RPMI8226 (cell line): ENCODE measurements around the gene PCDHB11.
"Not testable (repeated sequence)": the region's sequence is repeated elsewhere in the genome, so short reads cannot be mapped to it uniquely, and the experiment has no call there.

ENCODE experiments used
- DNase-seq: peaks from one replicate; pipeline ENCODE4 v3.0.0-alpha.2; 2015

The PCDHB11 gene

DNA sequence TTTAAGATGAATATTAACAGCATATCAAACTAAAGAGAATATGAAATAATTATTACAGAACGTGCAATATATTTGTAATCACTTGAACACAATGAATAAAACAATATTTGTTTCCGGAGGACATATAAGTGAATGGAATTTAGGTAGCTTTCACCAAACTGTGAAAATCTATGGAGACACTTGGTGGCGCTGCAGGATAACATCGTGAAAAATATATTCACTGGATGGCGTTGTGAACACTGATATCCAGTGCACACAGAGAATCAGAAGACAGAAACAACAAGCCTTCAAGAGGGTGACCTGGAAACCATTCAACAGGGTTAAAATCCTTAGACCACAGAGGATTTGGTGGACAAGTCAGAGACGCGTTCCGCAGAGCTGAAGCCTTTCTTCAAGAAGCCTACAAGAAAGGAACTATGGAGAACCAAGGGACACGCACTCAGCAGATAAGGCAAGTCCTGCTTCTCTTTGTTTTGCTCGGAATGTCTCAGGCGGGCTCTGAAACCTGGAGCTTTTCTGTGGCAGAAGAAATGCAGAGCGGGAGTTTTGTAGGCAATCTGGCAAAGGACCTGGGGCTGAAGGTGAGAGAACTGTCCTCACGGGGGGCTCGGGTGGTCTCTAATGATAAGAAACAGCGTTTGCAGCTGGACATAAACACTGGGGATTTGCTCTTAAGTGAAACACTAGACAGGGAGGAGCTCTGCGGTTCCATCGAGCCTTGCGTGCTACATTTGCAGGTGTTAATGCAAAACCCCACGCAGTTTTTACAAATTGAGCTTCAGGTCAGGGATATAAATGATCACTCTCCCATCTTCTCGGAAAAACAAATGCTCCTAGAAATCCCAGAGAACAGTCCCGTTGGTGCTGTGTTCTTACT lies at the start of gene PCDHB11:
PCDHB11 (plus strand) TSS at position 269 of the 877 bp plus-strand sequence; CDS start at position 417, 148 bp downstream.
- DNase-seq: peak; percentile 19

DNA sequence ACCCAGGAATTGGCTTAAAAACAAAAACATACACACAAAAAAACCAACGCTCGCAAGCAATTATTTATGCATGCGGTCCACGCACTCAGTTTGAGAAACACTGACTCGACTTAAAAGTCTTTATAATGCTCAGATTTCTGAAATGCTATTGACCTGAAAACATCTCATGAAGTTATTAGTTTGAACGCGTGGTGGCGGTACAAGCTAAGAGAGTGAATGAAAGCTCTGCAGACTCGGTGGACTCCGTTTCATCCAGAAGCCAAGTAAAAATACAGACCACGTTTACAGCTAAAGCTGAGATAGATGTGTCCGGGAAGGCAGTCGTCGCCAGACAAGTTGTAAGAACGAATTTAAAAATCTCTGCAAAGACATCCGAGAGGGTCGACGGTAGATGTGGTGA lies 49.6 kb upstream of the PCDHB11 start, which contains the start of gene PCDHB6:
PCDHB6 (plus strand) TSS at position 246 of the 400 bp plus-strand sequence. CDS start 201 bp downstream, outside the sequence.
- DNase-seq: peak; percentile 9

DNA sequence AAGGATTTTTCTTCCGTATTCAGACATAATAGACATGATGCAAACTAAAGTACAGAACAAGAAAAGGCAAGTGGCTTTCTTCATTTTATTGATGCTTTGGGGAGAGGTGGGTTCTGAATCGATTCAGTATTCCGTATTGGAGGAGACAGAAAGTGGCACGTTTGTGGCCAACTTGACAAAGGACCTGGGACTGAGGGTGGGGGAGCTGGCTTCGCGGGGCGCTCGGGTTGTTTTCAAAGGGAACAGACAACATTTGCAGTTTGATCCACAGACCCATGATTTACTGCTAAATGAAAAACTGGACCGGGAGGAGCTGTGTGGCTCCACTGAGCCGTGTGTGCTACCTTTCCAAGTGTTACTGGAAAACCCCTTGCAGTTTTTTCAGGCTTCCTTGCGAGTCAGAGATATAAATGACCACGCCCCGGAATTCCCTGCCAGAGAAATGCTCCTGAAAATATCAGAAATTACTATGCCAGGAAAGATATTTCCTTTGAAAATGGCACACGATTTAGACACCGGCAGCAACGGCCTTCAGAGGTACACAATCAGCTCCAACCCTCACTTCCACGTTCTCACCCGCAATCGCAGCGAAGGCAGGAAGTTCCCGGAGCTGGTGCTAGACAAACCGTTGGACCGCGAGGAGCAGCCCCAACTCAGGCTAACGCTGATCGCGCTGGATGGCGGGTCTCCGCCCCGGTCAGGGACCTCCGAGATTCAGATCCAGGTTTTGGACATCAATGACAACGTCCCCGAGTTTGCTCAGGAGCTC lies 49.0 kb upstream of the PCDHB11 start:
- no peak for DNase-seq

DNA sequence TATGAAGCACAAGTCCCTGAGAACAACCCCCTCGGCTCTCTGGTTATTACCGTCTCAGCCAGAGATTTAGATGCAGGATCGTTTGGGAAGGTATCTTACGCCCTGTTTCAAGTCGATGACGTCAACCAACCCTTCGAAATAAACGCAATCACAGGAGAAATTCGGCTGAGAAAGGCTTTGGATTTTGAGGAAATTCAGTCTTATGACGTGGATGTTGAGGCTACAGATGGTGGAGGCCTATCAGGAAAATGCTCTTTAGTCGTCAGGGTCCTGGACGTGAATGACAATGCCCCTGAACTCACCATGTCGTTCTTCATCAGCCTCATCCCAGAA lies 48.5 kb upstream of the PCDHB11 start:
- DNase-seq: no peak

DNA sequence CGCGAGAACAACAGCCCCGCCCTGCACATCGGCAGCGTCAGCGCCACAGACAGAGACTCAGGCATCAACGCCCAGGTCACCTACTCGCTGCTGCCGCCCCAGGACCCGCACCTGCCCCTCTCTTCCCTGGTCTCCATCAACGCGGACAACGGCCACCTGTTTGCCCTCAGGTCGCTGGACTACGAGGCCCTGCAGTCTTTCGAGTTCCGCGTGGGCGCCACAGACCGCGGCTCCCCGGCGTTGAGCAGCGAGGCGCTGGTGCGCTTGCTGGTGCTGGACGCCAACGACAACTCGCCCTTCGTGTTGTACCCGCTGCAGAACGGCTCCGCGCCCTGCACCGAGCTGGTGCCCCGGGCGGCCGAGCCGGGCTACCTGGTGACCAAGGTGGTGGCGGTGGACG lies 47.8 kb upstream of the PCDHB11 start:
- not testable (repeated sequence) for DNase-seq

DNA sequence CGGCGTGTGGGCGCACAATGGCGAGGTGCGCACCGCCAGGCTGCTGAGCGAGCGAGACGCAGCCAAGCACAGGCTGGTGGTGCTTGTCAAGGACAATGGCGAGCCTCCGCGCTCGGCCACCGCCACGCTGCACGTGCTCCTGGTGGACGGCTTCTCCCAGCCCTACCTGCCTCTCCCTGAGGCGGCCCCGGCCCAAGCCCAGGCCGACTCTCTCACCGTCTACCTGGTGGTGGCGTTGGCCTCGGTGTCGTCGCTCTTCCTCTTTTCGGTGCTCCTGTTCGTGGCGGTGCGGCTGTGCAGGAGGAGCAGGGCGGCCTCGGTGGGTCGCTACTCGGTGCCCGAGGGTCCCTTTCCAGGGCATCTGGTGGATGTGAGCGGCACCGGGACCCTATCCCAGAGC lies 47.3 kb upstream of the PCDHB11 start:
- not testable (repeated sequence) for DNase-seq

DNA sequence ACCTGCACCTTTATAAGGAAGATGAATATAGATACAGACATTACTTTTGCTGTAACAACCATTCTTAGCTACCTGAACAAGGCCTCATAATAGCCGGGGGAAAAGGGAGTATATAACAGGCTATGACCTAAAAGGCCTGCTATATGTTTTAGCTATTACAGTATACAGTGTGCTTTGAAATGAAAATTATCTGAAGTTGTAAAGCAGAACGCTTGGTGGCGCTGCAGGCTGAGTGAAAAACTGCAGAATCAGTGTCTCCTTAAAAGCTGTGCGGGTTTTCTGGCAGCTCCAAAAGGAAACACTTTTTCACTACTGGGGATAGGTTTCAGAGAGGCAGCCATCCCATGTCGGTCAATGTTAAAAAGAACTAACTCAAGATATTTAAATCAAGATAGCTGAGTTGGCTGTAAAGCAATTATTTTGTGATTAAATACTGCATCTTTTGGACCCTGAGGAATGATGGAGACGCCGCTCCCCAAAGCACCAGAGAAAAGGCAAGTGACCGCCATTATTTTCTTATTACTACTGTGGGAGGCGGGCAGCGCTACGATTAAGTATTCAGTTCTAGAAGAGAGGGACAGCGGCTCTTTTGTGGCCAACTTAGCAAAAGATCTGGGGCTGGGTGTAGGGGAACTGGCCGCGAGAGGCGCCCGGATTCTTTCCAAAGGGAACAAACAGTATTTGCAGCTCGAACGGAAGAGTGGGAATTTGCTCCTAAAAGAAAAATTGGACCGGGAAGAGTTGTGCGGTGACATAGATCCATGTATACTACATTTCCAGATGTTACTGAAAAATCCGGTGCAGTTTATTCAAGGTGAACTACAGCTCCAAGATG lies 43.7 kb upstream of the PCDHB11 start:
- no peak for DNase-seq

DNA sequence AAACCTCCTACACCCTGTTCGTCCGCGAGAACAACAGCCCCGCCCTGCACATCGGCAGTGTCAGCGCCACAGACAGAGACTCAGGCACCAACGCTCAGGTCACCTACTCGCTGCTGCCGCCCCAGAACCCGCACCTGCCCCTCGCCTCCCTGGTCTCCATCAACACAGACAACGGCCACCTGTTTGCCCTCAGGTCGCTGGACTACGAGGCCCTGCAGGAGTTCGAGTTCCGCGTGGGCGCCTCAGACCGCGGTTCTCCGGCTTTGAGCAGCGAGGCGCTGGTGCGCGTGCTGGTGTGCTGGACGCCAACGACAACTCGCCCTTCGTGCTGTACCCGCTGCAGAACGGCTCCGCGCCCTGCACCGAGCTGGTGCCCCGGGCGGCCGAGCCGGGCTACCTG lies 42.1 kb upstream of the PCDHB11 start:
- DNase-seq: not testable (repeated sequence)

DNA sequence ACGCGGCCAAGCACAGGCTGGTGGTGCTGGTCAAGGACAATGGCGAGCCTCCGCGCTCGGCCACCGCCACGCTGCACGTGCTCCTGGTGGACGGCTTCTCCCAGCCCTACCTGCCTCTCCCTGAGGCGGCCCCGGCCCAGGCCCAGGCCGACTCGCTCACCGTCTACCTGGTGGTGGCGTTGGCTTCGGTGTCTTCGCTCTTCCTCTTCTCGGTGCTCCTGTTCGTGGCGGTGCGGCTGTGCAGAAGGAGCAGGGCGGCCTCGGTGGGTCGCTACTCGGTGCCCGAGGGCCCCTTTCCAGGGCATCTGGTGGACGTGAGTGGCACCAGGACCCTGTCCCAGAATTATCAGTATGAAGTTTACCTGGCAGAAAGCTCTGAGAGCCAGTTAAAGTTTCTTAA lies 41.5 kb upstream of the PCDHB11 start:
- not testable (repeated sequence) for DNase-seq

DNA sequence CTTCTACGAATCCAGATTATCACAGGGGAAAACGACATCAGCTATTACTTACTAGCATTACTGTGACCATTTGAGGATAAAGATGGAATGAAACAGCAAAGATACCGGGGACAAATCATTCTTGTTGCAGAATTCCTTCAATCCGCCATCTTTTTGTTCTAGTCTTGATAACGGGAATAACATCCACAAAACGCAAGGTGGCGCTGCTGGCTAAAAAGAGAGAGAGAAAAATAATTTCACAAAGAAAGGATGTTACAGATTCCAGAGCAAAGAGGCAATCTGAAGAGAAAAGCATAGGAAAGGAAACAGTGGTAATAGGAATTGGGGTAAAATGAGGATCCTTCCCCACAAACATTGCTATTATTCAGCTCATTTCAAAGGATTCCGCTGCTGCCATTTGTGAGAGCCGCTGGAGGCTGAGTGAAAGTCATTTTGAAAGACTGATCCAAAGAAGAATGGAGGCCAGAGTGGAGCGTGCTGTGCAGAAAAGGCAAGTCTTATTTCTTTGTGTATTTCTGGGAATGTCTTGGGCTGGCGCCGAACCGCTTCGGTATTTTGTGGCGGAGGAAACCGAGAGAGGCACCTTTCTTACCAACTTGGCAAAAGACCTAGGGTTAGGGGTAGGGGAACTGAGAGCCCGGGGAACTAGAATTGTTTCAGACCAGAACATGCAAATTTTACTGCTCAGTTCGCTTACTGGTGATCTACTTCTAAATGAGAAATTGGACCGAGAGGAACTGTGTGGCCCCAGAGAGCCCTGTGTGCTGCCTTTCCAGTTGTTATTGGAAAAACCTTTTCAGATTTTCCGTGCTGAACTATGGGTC lies 26.8 kb upstream of the PCDHB11 start, which contains the start of gene PCDHB7:
PCDHB7 (plus strand) TSS at position 264 of the 824 bp plus-strand sequence; CDS start at position 456, 192 bp downstream.
- DNase-seq: peak; percentile 49

DNA sequence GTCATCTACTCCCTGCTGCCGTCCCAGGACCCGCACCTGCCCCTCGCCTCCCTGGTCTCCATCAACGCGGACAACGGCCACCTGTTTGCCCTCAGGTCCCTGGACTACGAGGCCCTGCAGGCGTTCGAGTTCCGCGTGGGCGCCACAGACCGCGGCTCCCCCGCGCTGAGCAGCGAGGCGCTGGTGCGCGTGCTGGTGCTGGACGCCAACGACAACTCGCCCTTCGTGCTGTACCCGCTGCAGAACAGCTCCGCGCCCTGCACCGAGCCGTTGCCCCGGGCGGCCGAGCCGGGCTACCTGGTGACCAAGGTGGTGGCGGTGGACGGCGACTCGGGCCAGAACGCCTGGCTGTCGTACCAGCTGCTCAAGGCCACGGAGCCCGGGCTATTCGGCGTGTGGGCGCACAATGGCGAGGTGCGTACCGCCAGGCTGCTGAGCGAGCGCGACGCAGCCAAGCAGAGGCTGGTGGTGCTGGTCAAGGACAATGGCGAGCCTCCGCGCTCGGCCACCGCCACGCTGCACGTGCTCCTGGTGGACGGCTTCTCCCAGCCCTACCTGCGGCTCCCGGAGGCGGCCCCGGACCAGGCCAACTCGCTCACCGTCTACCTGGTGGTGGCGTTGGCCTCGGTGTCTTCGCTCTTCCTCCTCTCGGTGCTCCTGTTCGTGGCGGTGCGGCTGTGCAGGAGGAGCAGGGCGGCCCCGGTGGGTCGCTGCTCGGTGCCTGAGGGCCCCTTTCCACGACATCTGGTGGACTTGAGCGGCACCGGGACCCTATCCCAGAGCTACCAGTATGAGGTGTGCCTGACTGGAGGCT lies 24.9 kb upstream of the PCDHB11 start:
- not testable (repeated sequence) for DNase-seq

DNA sequence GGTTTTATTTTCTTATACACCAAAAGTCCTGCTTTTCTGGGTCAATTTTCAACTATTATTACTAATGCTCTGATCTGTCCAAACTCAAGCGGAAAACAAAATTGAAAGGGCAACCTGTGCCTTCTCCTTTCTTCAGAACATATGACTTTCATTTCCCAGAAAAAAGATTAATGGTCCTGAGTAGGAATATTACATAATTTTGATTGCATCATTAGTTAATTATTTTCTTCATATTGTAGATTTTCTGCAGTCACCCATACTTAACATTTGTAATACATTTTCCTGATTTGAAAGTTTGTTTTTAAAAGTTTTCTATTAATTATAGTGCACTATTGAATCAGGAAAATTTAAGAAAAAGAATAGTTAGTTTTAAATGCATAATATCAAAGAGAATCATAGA lies 23.5 kb upstream of the PCDHB11 start:
- DNase-seq: no peak

DNA sequence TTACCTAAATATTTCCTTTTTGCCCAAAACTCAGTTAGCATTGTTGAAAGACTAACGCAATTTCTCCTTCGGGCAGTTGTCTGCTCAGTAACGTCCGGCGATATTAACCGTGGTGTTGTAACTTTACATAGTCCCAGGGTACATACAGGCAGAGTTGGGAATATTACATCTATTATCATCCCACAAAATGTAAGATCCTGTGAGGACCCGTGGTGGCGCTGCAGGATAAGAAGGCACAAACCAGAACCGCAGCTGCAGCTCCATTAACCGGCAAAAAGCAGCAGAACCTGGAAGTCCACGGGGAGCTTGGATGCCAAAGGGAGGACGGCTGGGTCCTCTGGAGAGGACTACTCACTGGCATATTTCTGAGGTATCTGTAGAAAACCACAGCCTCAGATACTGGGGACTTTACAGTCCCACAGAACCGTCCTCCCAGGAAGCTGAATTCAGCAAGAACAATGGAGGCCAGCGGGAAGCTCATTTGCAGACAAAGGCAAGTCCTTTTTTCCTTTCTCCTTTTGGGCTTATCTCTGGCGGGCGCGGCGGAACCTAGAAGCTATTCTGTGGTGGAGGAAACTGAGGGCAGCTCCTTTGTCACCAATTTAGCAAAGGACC lies 21.7 kb upstream of the PCDHB11 start, which contains the start of gene PCDHB8:
PCDHB8 (plus strand) TSS at position 214 of the 615 bp plus-strand sequence; CDS start at position 459, 245 bp downstream.
- DNase-seq: not testable (repeated sequence)

DNA sequence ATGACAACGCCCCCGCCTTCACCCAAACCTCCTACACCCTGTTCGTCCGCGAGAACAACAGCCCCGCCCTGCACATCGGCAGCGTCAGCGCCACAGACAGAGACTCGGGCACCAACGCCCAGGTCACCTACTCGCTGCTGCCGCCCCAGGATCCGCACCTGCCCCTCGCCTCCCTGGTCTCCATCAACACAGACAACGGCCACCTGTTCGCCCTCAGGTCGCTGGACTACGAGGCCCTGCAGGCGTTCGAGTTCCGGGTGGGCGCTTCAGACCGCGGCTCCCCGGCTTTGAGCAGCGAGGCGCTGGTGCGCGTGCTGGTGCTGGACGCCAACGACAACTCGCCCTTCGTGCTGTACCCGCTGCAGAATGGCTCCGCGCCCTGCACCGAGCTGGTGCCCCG lies 20.1 kb upstream of the PCDHB11 start:
- DNase-seq: not testable (repeated sequence)

DNA sequence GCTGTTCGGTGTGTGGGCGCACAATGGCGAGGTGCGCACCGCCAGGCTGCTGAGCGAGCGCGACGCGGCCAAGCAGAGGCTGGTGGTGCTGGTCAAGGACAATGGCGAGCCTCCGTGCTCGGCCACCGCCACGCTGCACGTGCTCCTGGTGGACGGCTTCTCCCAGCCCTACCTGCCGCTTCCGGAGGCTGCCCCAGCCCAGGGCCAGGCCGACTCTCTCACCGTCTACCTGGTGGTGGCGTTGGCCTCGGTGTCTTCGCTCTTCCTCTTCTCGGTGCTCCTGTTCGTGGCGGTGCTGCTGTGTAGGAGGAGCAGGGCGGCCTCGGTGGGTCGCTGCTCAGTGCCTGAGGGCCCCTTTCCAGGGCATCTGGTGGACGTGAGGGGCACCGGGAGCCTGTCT lies 19.6 kb upstream of the PCDHB11 start:
- DNase-seq: not testable (repeated sequence)

DNA sequence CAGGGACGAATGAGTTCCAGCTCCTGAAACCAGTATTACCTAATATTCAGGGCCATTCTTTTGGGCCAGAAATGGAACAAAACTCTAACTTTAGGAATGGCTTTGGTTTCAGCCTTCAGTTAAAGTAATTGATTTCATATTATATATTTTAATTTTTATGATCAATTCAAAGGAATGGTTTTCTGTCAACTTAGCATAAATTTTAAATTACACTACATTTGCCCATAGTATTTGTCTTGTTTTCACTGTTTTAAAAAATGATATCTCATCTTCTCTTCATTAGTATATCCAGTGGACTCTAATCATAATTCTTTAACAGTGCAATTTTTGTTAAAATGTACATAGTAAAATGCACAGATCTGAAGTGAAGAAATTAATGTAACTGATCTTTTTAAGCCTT lies 19.1 kb upstream of the PCDHB11 start:
- no peak for DNase-seq

DNA sequence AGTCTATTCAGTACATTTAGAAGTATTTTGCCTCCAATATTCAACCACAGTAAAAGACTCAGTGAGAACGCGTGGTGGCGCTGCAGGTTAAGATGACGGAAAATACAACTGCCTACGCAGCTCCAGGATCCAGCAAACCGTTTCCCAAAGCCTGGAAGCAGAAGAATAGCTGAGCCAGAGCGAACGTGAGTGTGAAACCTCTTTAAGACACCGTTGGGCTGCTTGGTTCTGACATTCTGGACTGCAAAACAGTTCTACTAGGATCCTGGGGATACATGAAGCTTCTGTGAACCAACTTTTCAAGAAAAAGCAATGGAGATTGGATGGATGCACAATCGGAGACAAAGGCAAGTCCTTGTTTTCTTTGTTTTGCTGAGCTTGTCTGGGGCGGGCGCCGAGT lies 17.2 kb upstream of the PCDHB11 start, which contains the start of gene PCDHB16:
PCDHB16 (plus strand) TSS at position 140 of the 400 bp plus-strand sequence; CDS start at position 313, 173 bp downstream.
- no peak for DNase-seq

DNA sequence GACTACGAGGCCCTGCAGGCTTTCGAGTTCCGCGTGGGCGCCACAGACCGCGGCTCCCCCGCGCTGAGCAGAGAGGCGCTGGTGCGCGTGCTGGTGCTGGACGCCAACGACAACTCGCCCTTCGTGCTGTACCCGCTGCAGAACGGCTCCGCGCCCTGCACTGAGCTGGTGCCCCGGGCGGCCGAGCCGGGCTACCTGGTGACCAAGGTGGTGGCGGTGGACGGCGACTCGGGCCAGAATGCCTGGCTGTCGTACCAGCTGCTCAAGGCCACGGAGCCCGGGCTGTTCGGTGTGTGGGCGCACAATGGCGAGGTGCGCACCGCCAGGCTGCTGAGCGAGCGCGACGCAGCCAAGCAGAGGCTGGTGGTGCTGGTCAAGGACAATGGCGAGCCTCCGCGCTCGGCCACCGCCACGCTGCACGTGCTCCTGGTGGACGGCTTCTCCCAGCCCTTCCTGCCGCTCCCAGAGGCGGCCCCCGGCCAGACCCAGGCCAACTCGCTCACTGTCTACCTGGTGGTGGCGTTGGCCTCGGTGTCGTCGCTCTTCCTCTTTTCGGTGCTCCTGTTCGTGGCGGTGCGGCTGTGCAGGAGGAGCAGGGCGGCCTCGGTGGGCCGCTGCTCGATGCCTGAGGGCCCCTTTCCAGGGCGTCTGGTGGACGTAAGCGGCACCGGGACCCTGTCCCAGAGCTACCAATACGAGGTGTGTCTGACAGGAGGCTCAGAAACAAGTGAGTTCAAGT lies 15.1 kb upstream of the PCDHB11 start:
- DNase-seq: not testable (repeated sequence)

DNA sequence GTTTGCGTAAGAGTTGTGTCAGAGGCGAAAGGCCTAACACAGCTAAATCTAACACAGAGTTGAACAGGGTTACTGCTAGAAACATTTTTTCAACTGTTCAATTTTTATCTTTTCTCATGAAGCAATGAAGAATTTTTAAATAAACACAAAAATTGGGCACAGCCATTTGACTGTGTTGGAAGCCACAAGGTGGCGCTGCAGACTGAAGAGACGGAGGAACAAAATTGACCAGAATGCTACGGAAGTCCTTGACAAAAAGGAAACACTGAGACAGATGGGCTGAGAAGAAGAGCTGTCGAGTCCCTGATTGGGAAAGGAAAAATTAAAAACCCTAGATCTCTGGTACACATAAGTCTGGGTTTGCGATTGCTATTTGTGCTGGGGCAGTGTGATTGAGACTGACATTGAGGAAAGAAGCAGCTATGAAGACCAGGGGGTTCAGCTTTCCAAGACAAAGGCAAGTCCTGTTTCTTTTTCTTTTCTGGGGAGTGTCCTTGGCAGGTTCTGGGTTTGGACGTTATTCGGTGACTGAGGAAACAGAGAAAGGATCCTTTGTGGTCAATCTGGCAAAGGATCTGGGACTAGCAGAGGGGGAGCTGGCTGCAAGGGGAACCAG lies 12.4 kb upstream of the PCDHB11 start, which contains the start of gene PCDHB9:
PCDHB9 (plus strand) TSS at position 265 of the 616 bp plus-strand sequence; CDS start at position 423, 158 bp downstream.
- peak; percentile 25 for DNase-seq
